Upper lobe of left lung (tissue), 6 donors: ENCODE data around the gene JMJD8. TPM values are rescaled to one million over a fixed set of nuclear protein-coding genes. Genes with fewer than 3 reads are reported as not detected.
"Not testable (repeated sequence)": the region's sequence is repeated elsewhere in the genome, so short reads cannot be mapped to it uniquely, and the experiment has no call there.

Source experiments
- ATAC-seq, 2 donors: fragments of 200-7000 bp; cut with Tn5 transposase; one replicate each; pipeline ENCODE4 v1.9.1; 2022; ENCODE audit warnings: mild to moderate bottlenecking in 2 of 2, moderate library complexity in 2 of 2; ENCODE audit not compliant: low FRiP score in 2 of 2
- DNase-seq, 2 donors: peaks; one replicate each; pipeline ENCODE4 v3.0.0-alpha.2; 2019 to 2020
- H3K27ac ChIP-seq, 4 donors: fragments of 200-600 bp; sonication (generic); one replicate each; pipeline ENCODE4 v1.5.1; 2016 to 2019
- H3K27me3 ChIP-seq, 4 donors: fragments of 200-600 bp; sonication (generic); one replicate each; pipeline ENCODE4 v1.5.1; 2017 to 2019
- H3K36me3 ChIP-seq, 4 donors: fragments of 200-600 bp; sonication (generic); one replicate each; pipeline ENCODE4 v1.5.1; 2016 to 2019
- H3K4me1 ChIP-seq, 4 donors: fragments of 200-600 bp; sonication (generic); one replicate each; pipeline ENCODE4 v1.5.1; 2018 to 2019
- H3K4me3 ChIP-seq, 4 donors: fragments of 200-600 bp; sonication (generic); one replicate each; pipeline ENCODE4 v1.5.1; 2017 to 2019; ENCODE audit warnings: mild to moderate bottlenecking in 2 of 4, moderate library complexity in 1 of 4
- H3K9me3 ChIP-seq, 4 donors: fragments of 200-600 bp; sonication (generic); one replicate each; pipeline ENCODE4 v1.5.1; 2018 to 2019
- EP300 ChIP-seq, 4 donors: sonication (generic); formaldehyde crosslinking; IDR thresholded peaks; one replicate each; pipeline ENCODE4 v1.5.1; 2017; ENCODE audit warnings: antibody characterized with exemption in 4 of 4, control low read depth in 2 of 4
- POLR2A ChIP-seq, 4 donors: fragments of 450-650 bp; IDR thresholded peaks; one replicate each; pipeline ENCODE4 v1.5.1; 2016 to 2017; ENCODE audit warnings: antibody characterized with exemption in 4 of 4, mild to moderate bottlenecking in 2 of 4
- POLR2AphosphoS5 ChIP-seq, 2 donors: sonication (generic); formaldehyde crosslinking; IDR thresholded peaks; one replicate each; pipeline ENCODE4 v1.5.1; 2017; ENCODE audit warnings: antibody characterized with exemption in 2 of 2
- WGBS, 2 donors: methylation state at CpG; one replicate each; pipeline ENCODE4 v1.1.5; 2017 to 2018; 5-methylcytosine and 5-hydroxymethylcytosine counted together
- total RNA-seq, 6 donors: library from RNA; depleted of rRNA in 4 of 6; stranded (reverse); fragments of >200 nt in 4 of 6; gene quantifications; one replicate each; pipeline versions ENCODE4 v1.1.0 to v1.2.1, GENCODE V29; 2016 to 2021
- TF ChIP-seq, protein P1 (sequence below), 6 experiments: fragments of 450-650 bp in 4 of 6; fragments of 200-600 bp in 2 of 6; sonication (generic) in 2 of 6; IDR thresholded peaks; one replicate each; pipeline ENCODE4 v1.5.1; 2016 to 2019; ENCODE audit warnings: antibody characterized with exemption in 6 of 6
- donor health status: DM: no; HTN: no; CAD: no; lungs with moderate emphysema.
- donor health status: DM: no; HTN: yes; CAD: no; lungs with severe emphysema.

Gene JMJD8
- total RNA-seq, 6 donors from 2014 or later = 60.0 to 109 (median 65.5) TPM

DNA sequence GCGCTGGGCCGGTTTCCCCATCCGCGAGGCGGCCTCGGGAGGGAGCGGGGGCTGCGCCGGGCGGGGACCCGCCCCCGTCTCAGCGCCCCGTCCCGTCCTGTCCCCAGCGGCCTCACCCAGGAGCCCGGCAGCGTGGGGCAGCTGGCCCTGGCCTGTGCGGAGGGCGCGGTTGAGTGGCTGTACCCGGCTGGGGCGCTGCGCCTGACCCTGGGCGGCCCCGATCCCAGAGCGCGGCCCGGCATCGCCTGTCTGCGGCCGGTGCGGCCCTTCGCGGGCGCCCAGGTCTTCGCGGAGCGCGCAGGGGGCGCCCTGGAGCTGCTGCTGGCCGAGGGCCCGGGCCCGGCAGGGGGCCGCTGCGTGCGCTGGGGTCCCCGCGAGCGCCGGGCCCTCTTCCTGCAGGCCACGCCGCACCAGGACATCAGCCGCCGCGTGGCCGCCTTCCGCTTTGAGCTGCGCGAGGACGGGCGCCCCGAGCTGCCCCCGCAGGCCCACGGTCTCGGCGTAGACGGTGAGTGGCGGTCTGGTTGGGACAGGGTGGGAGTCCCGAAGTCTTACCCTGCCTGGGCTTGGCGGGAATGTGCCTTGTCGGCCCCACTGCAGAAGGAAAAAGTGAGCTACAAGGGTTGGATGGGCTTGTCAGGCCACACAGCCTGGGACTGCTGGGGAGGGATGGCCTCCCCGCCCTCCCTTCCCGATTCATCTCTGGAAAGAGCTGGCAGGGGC lies 31.5 kb upstream of the JMJD8 start:
- WGBS, 2 donors = 5 to 14% methylated on average over 6 to 13 of the region's 74 CpGs
- Histone ChIP-seq H3K4me3 (peak overlapping the region; percentile 82 to 93 (median 86)), H3K27ac (peak overlapping the region in 1 of 4 donors; percentile 51), H3K4me1 (peaks cover 31 to 45% (median 39%) of the 10 kb centered on the region in 4 donors), H3K9me3 (no peaks in the 10 kb centered on the region), H3K27me3 (peaks cover 0 to 15% (median 5%) of the 10 kb centered on the region in 4 donors), H3K36me3 (no peaks in the 10 kb centered on the region)
- ATAC-seq (no peak), DNase-seq (peak in 1 of 2 donors; percentile 89)
- no peak for TF ChIP-seq POLR2A (IDR thresholded peaks at IDR 0.05)
- TF ChIP-seq EP300 (IDR thresholded peaks at IDR 0.05) = no peak
- no peak for TF ChIP-seq POLR2AphosphoS5 (IDR thresholded peaks at IDR 0.05)
- TF ChIP-seq, protein P1, sequence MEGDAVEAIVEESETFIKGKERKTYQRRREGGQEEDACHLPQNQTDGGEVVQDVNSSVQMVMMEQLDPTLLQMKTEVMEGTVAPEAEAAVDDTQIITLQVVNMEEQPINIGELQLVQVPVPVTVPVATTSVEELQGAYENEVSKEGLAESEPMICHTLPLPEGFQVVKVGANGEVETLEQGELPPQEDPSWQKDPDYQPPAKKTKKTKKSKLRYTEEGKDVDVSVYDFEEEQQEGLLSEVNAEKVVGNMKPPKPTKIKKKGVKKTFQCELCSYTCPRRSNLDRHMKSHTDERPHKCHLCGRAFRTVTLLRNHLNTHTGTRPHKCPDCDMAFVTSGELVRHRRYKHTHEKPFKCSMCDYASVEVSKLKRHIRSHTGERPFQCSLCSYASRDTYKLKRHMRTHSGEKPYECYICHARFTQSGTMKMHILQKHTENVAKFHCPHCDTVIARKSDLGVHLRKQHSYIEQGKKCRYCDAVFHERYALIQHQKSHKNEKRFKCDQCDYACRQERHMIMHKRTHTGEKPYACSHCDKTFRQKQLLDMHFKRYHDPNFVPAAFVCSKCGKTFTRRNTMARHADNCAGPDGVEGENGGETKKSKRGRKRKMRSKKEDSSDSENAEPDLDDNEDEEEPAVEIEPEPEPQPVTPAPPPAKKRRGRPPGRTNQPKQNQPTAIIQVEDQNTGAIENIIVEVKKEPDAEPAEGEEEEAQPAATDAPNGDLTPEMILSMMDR (IDR thresholded peaks at IDR 0.05) = peak in 1 of 6 experiments; percentile 12

DNA sequence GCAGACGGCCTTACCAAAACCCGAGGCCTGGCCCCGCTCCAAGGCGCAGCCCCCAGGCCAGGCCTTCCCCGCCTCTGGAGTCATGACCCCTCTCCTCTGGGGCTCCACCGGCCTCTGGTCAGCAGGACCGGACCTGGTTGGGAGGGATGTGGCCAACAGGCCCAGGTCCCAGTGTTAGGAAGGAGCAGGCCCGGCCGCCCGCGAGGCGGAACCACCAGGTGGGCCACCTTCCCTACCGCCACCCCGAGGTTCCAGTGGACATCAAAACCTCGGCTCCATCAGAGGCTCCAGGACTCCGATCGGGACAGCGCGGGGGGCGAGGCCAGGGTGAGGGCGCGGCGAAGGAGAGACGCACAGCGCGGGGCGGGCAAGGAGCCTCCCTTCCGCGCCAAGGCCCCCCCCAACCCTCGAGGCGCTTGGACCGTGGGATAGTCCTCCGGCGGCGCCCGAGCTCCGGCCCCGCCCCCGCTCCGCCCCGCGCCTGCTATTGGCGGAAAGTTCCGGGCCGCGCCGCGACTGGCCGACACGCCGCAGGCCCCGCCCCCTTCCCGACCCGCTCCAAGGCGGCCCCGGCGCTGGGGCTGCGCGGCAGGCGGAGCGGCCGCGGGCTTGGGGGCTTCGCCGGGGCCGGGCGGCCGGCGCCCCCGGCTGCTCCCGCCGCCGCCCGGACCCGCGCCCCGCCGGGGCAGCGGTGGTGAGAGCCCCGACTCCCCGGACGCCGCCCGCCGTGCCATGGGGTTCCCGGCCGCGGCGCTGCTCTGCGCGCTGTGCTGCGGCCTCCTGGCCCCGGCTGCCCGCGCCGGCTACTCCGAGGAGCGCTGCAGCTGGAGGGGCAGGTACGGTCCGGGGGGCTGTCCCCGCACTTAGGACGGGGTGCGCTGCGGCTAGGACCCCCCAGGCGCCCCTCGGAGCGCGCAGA lies 30.7 kb upstream of the JMJD8 start, which contains the start of gene METRN:
Gene METRN (plus strand): TSS at position 561 of the 919 bp plus-strand sequence. CDS start 172 bp downstream, at position 733.
- ATAC-seq (peak; percentile 86 to 94), DNase-seq (peak; percentile 92 to 99)
- Histone ChIP-seq H3K27me3 (peaks cover 0 to 23% (median 8%) of the 10 kb centered on the region in 4 donors), H3K4me3 (peak within 1 kb of the TSS; percentile 82 to 93 (median 86)), H3K27ac (peak within 1 kb of the TSS in 1 of 4 donors; percentile 51), H3K9me3 (no peaks in the 10 kb centered on the region), H3K4me1 (peaks cover 26 to 37% (median 31%) of the 10 kb centered on the region in 4 donors), H3K36me3 (no peaks in the 10 kb centered on the region)
- WGBS, 2 donors = 17% methylated on average over 22 of the region's 108 CpGs; no CpG with 5 or more reads in 1 of the 2 donors
- TF ChIP-seq, protein P1 (IDR thresholded peaks at IDR 0.05) = peak in 1 of 6 experiments; percentile 8
- no peak for TF ChIP-seq EP300 (IDR thresholded peaks at IDR 0.05)
- no peak for TF ChIP-seq POLR2AphosphoS5 (IDR thresholded peaks at IDR 0.05)
- peak in 1 of 4 donors; percentile 10 for TF ChIP-seq POLR2A (IDR thresholded peaks at IDR 0.05)

DNA sequence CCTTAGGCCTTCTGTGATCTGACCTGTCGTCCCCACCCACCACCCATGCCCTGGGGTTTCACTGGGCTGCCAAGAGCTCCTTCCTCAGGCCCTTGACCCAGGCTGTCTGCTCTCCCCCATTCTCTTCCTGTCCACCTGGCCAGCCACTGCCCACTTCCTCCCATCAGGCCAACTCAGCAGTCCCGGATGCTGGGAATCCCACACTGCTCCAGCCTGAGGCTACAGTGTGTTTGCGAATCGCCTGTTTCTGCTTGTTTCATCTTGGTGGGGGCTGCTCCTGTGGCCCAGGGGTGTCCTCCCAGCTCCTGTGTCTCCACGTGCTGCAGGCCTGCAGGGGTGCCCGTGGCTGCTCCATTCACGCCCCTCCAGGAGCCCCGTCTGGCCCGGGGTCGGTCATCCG lies 29.9 kb upstream of the JMJD8 start:
- no peak overlapping the region for H3K27ac ChIP-seq
- ATAC-seq (no peak), DNase-seq (no peak)
- TF ChIP-seq POLR2AphosphoS5 (IDR thresholded peaks at IDR 0.05) (no peak), EP300 (IDR thresholded peaks at IDR 0.05) (no peak), POLR2A (IDR thresholded peaks at IDR 0.05) (no peak)
- TF ChIP-seq, protein P1 (IDR thresholded peaks at IDR 0.05) = no peak
- H3K27me3 ChIP-seq = peaks cover 0 to 31% (median 10%) of the 10 kb centered on the region in 4 donors
- H3K4me1 ChIP-seq = peaks cover 21 to 34% (median 28%) of the 10 kb centered on the region in 4 donors
- H3K9me3 ChIP-seq = no peaks in the 10 kb centered on the region
- no peak overlapping the region for H3K4me3 ChIP-seq
- H3K36me3 ChIP-seq = no peaks in the 10 kb centered on the region
- 59 to 70% methylated on average over 5 to 10 of the region's 11 CpGs for WGBS, 2 donors

DNA sequence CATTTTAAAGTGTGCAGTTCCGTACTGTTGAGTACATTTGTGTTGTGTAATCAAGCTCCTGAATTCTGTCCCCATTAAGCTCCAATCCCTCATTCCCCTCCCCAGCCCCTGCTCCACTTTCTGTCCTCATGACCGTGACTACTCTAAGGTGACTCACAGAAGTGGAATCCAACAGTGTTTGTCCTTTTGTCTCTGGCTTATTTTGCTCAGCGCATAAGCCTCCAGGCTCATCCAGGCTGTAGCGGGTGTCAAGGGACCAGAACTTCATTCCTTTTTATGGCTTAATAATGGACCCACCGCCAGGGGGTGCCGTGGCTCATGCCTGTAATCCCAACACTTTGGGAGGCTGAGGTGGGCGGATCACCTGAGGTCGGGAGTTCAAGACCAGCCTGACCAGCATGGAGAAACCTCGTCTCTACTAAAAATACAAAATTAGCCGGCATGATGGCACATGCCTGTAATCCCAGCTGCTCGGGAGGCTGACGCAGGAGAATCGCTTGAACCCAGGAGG lies 28.7 kb upstream of the JMJD8 start:
- not testable (repeated sequence) for H3K36me3 ChIP-seq, H3K27ac ChIP-seq, DNase-seq, H3K9me3 ChIP-seq, H3K4me3 ChIP-seq
- ATAC-seq = peak in 1 of 2 donors; percentile 1
- peaks cover 2 to 40% (median 11%) of the 10 kb centered on the region in 4 donors for H3K27me3 ChIP-seq
- WGBS, 2 donors = 52 to 57% methylated on average over 12 to 13 of the region's 13 CpGs
- TF ChIP-seq, protein P1 (IDR thresholded peaks at IDR 0.05) = peak; percentile 15 to 37 (median 32)
- H3K4me1 ChIP-seq = peaks cover 18 to 34% (median 26%) of the 10 kb centered on the region in 4 donors
